SH-SY5Y (cell line): ENCODE results near the gene RPS23.

Experiments used
- GATA2 ChIP-seq: IDR thresholded peaks from 2 replicates; pipeline ENCODE4 v1.6.1; 2011; ENCODE audit warnings: mild to moderate bottlenecking, low read depth, low read length
- GATA3 ChIP-seq: IDR thresholded peaks from 2 replicates; pipeline ENCODE4 v1.6.1; 2011; ENCODE audit warnings: low read depth, mild to moderate bottlenecking, low read length, moderate library complexity

DNA sequence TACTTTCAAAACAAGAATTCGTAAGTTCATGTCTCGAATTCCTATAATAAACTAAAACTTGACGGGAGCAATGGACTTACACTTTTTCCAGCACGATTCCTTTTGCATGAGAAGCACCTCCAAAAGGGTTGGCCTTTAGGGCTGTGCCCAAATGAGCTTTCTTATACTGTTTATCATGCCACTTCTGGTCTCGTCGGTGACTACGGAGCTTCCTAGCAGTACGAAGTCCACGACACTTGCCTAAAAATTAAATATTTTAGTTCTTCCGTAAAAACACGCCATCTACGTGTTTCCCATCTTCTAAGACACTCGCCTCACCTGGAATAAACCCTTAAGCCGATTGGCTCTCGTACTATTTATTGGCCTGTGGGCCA lies 554 bp downstream of the RPS23 start:
- TF ChIP-seq GATA2 (no peak), GATA3 (no peak)
